HFFc6 (cell line): Measurements from ENCODE around the gene OPCML. TPM values are rescaled to one million over a fixed set of nuclear protein-coding genes. Genes with fewer than 3 reads are reported as not detected.

Experiments used
- DNase-seq: peaks from one replicate; pipeline ENCODE4 v3.0.0-alpha.2; 2018
- H3K27ac Mint-ChIP-seq: 2 replicates; pipeline ENCODE4 v1.8.0; 2020; ENCODE audit warnings: mild to moderate bottlenecking, mixed read lengths
- H3K27me3 Mint-ChIP-seq: 2 replicates; pipeline ENCODE4 v1.8.0; 2021; ENCODE audit warnings: mild to moderate bottlenecking, moderate library complexity, mixed read lengths; ENCODE audit not compliant: insufficient read depth
- H3K36me3 Mint-ChIP-seq: 2 replicates; pipeline ENCODE4 v1.8.0; 2021; ENCODE audit warnings: low read depth, mixed read lengths
- H3K4me1 Mint-ChIP-seq: 2 replicates; pipeline ENCODE4 v1.8.0; 2020; ENCODE audit warnings: low read depth, mixed read lengths
- H3K4me3 Mint-ChIP-seq: 2 replicates; pipeline ENCODE4 v1.8.0; 2020; ENCODE audit warnings: mild to moderate bottlenecking, moderate library complexity, mixed read lengths
- H3K9me3 Mint-ChIP-seq: 2 replicates; pipeline ENCODE4 v1.8.0; 2020; ENCODE audit warnings: mild to moderate bottlenecking, mixed read lengths
- total RNA-seq, 6 experiments: library from RNA; stranded (reverse); fragmentation: NEBNext Ultra II Directional; extraction: Animal tissue kit (Norgen Biotek cat#: 25700); gene quantifications; 2 replicates in 1 of 6; 3 replicates in 5 of 6; pipeline ENCODE4 v1.2.3, GENCODE V29; 2021
- TF ChIP-seq, protein P1 (sequence below): fragments of 200-600 bp; sonication (generic); IDR thresholded peaks from 2 replicates; pipeline ENCODE4 v1.5.0; 2021; ENCODE audit warnings: antibody characterized with exemption, mild to moderate bottlenecking

OPCML gene
- total RNA-seq, 6 experiments from 2014 or later, result 0.11 to 1.7 (median 0.33) TPM

DNA sequence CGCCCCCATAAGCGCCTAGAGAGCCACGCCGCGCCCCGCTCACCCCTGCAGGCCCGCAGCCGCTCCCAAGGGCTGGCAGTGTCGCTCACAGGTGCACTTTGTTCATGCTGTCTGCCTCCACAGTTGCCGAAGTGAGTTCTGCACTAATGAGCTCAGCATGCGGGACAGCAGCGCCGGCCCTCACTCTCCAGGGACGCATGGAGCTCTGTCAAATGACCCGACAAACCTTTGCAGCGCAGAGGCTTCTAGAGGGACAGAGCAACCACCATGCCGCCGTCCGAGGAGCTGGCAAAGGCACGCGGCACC, 170.7 kb downstream of the OPCML start:
- Mint-ChIP-seq H3K9me3 (peaks cover 83% of the 10 kb centered on the region), H3K27me3 (no peaks in the 10 kb centered on the region; the same call in 1 of the 2 replicates), H3K4me3 (no peak overlapping the region), H3K4me1 (no peaks in the 10 kb centered on the region), H3K36me3 (peaks cover 10% of the 10 kb centered on the region), H3K27ac (no peak overlapping the region)
- TF ChIP-seq, protein P1, sequence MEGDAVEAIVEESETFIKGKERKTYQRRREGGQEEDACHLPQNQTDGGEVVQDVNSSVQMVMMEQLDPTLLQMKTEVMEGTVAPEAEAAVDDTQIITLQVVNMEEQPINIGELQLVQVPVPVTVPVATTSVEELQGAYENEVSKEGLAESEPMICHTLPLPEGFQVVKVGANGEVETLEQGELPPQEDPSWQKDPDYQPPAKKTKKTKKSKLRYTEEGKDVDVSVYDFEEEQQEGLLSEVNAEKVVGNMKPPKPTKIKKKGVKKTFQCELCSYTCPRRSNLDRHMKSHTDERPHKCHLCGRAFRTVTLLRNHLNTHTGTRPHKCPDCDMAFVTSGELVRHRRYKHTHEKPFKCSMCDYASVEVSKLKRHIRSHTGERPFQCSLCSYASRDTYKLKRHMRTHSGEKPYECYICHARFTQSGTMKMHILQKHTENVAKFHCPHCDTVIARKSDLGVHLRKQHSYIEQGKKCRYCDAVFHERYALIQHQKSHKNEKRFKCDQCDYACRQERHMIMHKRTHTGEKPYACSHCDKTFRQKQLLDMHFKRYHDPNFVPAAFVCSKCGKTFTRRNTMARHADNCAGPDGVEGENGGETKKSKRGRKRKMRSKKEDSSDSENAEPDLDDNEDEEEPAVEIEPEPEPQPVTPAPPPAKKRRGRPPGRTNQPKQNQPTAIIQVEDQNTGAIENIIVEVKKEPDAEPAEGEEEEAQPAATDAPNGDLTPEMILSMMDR, result no peak
- no peak for DNase-seq

DNA sequence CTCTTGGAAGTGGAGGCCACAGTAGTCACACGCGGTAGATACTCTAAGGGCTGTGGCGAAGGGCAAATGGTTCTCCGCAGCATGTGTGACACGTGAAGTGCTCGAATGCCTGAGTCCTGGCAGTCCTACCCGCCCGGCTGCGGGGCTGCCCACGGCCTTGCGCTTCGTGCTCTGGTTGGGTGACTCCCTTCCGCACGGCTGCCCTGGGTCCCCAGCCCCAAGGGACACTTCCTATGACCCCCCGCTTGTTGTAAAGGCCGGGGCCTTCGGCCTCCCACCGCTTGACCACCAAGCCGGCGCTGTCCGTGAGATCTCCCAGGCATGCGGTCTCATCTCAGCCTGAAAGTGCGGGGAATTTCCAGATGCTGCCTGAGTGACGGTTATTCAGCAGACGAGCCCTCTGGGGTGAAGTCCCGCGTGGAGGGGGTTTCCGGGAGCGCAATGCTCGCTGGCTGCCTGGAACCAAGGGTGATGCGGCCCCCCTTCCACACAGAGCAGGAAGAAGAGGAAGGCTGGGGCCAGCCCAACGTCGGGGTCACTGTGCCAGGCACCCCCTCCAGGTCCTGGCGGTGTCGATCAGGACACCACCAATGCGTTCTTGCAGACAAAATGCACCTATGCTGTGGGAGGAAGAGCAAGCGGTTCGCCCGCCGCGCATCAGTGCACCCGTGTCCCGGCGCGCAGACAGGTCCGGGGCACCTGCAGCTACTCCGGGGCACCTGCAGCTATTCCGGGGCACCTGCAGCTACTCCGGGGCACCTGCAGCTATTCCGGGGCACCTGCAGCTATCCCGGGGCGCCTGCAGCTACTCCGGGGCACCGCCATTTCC, 171.2 kb downstream of the OPCML start:
- DNase-seq, result no peak
- no peak overlapping the region for H3K27ac Mint-ChIP-seq
- H3K9me3 Mint-ChIP-seq, result peaks cover 77% of the 10 kb centered on the region
- peaks cover 10% of the 10 kb centered on the region for H3K36me3 Mint-ChIP-seq
- no peaks in the 10 kb centered on the region; the same call in 1 of the 2 replicates for H3K27me3 Mint-ChIP-seq
- H3K4me3 Mint-ChIP-seq, result no peak overlapping the region
- no peaks in the 10 kb centered on the region for H3K4me1 Mint-ChIP-seq
- TF ChIP-seq, protein P1, result no peak

DNA sequence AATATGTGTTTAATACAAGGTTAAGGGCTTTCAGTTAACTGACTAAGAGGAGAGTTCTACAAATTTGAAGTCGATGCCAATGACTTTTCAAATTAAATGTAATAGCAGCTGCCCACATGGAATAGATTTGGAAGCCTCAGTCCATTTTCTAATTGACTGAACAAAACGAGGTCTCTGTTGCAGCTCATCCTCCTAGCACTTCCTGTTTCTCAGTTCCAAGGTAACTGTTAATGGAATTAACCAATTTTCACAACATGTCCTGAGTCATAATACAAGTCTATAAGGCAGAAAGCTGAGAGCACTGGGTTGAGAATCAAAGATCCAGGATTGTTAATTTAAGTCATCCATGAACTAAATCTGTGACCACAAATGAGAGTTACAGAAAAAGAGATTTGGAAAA, 177.2 kb downstream of the OPCML start:
- Mint-ChIP-seq H3K4me1 (no peaks in the 10 kb centered on the region), H3K4me3 (no peak overlapping the region), H3K36me3 (peaks cover 7% of the 10 kb centered on the region), H3K27me3 (no peaks in the 10 kb centered on the region; the same call in 1 of the 2 replicates), H3K27ac (no peak overlapping the region), H3K9me3 (peaks cover 63% of the 10 kb centered on the region)
- DNase-seq, result no peak
- TF ChIP-seq, protein P1, result no peak

DNA sequence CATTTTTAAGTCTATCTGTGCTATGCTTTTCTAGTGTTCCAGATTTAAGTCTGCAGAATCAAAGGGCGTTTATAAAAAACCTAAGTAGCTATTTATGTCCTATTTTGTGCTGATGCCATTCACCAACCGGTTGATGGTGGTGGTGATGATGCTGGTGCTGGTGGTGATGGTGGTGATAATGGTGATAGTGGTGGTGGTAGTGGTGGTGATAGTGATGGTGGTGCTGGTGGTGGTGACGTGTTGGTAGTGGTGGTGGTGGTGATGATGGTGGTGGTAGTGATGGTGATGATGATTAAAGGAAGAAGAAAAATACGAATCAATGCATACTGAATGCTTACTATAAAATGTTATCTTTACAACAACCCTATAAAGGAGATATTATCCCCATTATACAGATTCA, 178.2 kb downstream of the OPCML start:
- TF ChIP-seq, protein P1, result no peak
- H3K27ac Mint-ChIP-seq, result no peak overlapping the region
- no peak overlapping the region for H3K4me3 Mint-ChIP-seq
- peaks cover 59% of the 10 kb centered on the region for H3K9me3 Mint-ChIP-seq
- DNase-seq, result no peak
- no peaks in the 10 kb centered on the region for H3K4me1 Mint-ChIP-seq
- no peaks in the 10 kb centered on the region; the same call in 1 of the 2 replicates for H3K27me3 Mint-ChIP-seq
- no peaks in the 10 kb centered on the region for H3K36me3 Mint-ChIP-seq

DNA sequence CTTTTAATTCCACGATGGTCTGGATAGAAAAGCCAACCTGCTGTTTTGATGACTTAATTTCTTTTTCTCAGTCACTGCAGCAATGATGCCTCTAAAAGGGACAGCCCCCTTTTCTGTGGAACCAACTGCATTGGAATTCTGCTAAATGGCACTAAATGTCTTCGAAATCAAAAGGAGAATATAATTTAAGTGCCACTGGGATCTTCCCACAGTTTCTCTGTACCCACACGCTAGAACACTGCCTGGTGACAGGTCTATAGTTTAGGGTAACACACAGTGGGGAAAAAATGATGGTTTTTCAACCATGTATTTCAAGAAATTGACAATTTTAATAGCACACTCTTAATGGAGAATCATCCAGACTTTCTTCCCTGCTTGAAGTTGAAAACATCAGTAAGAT, 182.3 kb downstream of the OPCML start:
- Mint-ChIP-seq H3K4me3 (no peak overlapping the region), H3K4me1 (no peaks in the 10 kb centered on the region), H3K27ac (no peak overlapping the region), H3K9me3 (peaks cover 56% of the 10 kb centered on the region), H3K27me3 (no peaks in the 10 kb centered on the region), H3K36me3 (no peaks in the 10 kb centered on the region)
- no peak for DNase-seq
- TF ChIP-seq, protein P1, result no peak
